Upper lobe of right lung (tissue), 1 donor: ENCODE results near the gene SYNGR4. TPM values are rescaled to one million over a fixed set of nuclear protein-coding genes. Genes with fewer than 3 reads are reported as not detected.

ENCODE experiments used
- ATAC-seq: fragments of 200-7000 bp; cut with Tn5 transposase; one replicate; pipeline ENCODE4 v1.9.1; 2020; ENCODE audit warnings: mild to moderate bottlenecking, moderate library complexity
- DNase-seq: peaks from one replicate; pipeline ENCODE4 v3.0.0-alpha.2; 2020
- H3K27ac ChIP-seq: fragments of 200-600 bp; one replicate; pipeline ENCODE4 v1.8.0; 2022
- H3K27me3 ChIP-seq: fragments of 200-600 bp; one replicate; pipeline ENCODE4 v1.8.0; 2022; ENCODE audit warnings: mild to moderate bottlenecking
- H3K36me3 ChIP-seq: fragments of 200-600 bp; one replicate; pipeline ENCODE4 v1.8.0; 2022
- H3K4me1 ChIP-seq: fragments of 200-600 bp; one replicate; pipeline ENCODE4 v1.8.0; 2022
- H3K4me3 ChIP-seq: fragments of 200-600 bp; one replicate; pipeline ENCODE4 v1.8.0; 2022; ENCODE audit warnings: mild to moderate bottlenecking
- H3K9me3 ChIP-seq: fragments of 200-600 bp; one replicate; pipeline ENCODE4 v1.8.0; 2022
- intact Hi-C: fragments of 100-400 bp; cut with DNase I; formaldehyde crosslinking; loops from one replicate; pipeline ENCODE4 v1.11.0; 2022
- total RNA-seq: library from RNA; stranded (reverse); fragmentation: NEBNext Ultra II Directional; extraction: Animal tissue kit (Norgen Biotek cat#: 25700); gene quantifications from one replicate; pipeline ENCODE4 v1.2.1, GENCODE V29; 2021
- TF ChIP-seq, protein P1 (sequence below): fragments of 200-600 bp; IDR thresholded peaks from one replicate; pipeline ENCODE4 v1.8.0; 2022; ENCODE audit warnings: antibody characterized with exemption
- donor health status: DM: no; HTN: yes; CAD: no; lungs with severe emphysema.

The SYNGR4 gene
- total RNA-seq, 1 donor from 2014 or later: not detected

DNA sequence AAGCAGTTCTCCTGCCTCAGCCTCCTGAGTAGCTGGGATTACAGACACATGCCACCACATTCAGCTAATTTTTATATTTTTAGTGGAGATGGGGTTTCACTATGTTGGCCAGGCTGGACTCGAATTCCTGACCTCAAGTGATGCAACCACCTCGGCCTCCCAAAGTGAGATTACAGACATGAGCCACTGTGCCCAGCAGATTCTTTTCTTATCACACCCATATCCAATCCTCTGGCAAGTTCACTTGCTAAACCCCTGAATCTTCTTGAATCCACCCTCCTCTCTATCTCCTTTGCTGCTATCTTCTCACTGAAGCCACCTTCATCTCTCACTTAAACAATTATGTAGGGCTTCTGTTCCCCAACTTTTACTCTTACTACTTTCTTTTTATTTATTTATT, 18.0 kb upstream of the SYNGR4 start:
- Histone ChIP-seq H3K9me3 (no peaks in the 10 kb centered on the region), H3K36me3 (no peaks in the 10 kb centered on the region), H3K4me1 (no peaks in the 10 kb centered on the region), H3K27ac (no peak overlapping the region), H3K4me3 (no peak overlapping the region), H3K27me3 (no peaks in the 10 kb centered on the region)
- TF ChIP-seq, protein P1, sequence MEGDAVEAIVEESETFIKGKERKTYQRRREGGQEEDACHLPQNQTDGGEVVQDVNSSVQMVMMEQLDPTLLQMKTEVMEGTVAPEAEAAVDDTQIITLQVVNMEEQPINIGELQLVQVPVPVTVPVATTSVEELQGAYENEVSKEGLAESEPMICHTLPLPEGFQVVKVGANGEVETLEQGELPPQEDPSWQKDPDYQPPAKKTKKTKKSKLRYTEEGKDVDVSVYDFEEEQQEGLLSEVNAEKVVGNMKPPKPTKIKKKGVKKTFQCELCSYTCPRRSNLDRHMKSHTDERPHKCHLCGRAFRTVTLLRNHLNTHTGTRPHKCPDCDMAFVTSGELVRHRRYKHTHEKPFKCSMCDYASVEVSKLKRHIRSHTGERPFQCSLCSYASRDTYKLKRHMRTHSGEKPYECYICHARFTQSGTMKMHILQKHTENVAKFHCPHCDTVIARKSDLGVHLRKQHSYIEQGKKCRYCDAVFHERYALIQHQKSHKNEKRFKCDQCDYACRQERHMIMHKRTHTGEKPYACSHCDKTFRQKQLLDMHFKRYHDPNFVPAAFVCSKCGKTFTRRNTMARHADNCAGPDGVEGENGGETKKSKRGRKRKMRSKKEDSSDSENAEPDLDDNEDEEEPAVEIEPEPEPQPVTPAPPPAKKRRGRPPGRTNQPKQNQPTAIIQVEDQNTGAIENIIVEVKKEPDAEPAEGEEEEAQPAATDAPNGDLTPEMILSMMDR: no peak
- DNase-seq (no peak), ATAC-seq (no peak)
- intact Hi-C loops: no loop called here

DNA sequence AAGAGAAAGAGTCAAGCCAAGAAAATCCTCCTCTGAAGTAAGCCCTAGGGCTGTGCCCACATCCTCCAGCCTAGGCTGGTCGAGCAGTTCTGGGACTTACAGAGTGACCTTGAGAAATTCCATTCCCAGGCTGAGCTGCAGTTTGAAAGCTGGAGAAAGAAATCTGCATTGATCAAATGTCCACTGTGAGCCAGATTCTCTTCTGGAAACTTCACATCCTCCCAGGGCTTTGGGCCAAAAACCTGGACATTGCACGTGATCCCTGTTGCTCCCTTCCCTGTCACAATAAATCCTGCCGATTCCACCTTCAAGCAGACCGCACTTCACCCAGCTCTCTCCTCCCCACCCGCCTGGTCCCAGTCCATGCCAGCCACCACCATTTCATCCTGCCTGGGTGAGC, 16.1 kb upstream of the SYNGR4 start:
- no peaks in the 10 kb centered on the region for H3K27me3 ChIP-seq
- ATAC-seq (no peak), DNase-seq (no peak)
- no peaks in the 10 kb centered on the region for H3K4me1 ChIP-seq
- TF ChIP-seq, protein P1: no peak
- intact Hi-C loops: no loop called here
- no peak overlapping the region for H3K4me3 ChIP-seq
- no peak overlapping the region for H3K27ac ChIP-seq
- H3K36me3 ChIP-seq: no peaks in the 10 kb centered on the region
- no peaks in the 10 kb centered on the region for H3K9me3 ChIP-seq

DNA sequence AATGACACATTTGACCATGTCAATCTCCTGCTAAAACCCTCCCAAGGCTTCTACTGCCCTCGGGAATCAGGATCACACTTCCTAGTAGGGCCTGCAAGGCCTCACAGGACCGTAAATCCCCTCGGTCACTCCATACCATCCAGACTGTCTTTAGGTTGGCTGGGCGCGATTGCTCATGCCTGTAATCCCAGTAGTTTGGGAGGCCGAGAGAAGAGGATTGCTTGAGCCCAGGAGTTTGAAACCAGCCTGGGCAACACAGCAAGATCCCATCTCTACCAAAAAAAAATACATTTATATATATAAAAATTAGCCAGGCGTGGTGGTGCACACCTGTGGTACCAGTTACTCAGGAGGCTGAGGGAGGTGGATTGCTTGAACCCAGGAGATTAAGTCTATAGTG, 15.4 kb upstream of the SYNGR4 start:
- Histone ChIP-seq H3K4me3 (no peak overlapping the region), H3K9me3 (no peaks in the 10 kb centered on the region), H3K36me3 (no peaks in the 10 kb centered on the region), H3K27me3 (no peaks in the 10 kb centered on the region), H3K27ac (no peak overlapping the region), H3K4me1 (no peaks in the 10 kb centered on the region)
- DNase-seq (no peak), ATAC-seq (no peak)
- intact Hi-C loops: no loop called here
- TF ChIP-seq, protein P1: no peak

DNA sequence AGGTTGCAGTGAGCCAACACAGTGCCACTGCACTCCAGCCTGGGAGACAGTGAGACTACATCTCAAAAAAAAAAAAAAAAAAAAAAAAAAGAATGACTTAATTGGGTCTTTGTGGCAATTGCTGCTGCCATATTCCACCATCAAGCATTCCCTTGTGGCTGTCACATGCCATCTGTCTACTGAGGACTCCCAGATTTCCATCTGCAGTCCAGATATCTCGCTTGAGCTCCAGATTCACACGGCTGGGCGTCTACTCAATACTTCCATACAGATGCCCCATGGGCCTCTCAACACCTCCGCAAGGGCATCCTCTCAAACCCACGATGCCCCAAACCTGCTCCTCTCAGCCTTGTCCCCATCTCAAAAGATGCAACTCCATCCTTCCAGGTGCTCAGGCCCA, 13.3 kb upstream of the SYNGR4 start:
- no peak overlapping the region for H3K27ac ChIP-seq
- DNase-seq (no peak), ATAC-seq (no peak)
- H3K4me3 ChIP-seq: no peak overlapping the region
- H3K27me3 ChIP-seq: no peaks in the 10 kb centered on the region
- H3K9me3 ChIP-seq: no peaks in the 10 kb centered on the region
- H3K36me3 ChIP-seq: no peaks in the 10 kb centered on the region
- TF ChIP-seq, protein P1: no peak
- no peaks in the 10 kb centered on the region for H3K4me1 ChIP-seq
- intact Hi-C loops: no loop called here

DNA sequence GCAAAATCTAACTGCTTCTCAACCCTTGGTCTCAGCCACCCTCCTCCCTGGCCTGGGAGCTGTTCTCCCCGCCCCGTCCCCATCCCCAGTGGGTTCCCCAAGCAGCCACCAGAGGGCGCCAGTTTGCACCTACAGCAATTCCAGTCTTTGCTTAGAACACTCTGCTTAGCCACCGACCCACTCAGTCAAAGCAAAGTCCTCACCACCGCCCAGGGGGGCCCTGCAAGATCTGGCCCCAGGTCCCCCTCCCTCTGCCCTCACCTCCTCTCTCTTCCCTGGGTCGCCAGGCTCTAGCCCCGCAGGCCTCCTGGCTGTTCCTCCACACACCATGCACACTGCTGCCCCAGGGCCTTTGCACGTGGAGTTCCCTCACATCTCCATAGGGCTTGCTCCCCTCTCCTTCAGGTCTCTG, 12.8 kb upstream of the SYNGR4 start:
- no peak overlapping the region for H3K27ac ChIP-seq
- ATAC-seq (peak; percentile 97), DNase-seq (peak; percentile 91)
- TF ChIP-seq, protein P1: peak; percentile 88
- no peaks in the 10 kb centered on the region for H3K4me1 ChIP-seq
- no peaks in the 10 kb centered on the region for H3K27me3 ChIP-seq
- intact Hi-C loops: no loop called here
- H3K9me3 ChIP-seq: no peaks in the 10 kb centered on the region
- H3K4me3 ChIP-seq: no peak overlapping the region
- H3K36me3 ChIP-seq: no peaks in the 10 kb centered on the region

DNA sequence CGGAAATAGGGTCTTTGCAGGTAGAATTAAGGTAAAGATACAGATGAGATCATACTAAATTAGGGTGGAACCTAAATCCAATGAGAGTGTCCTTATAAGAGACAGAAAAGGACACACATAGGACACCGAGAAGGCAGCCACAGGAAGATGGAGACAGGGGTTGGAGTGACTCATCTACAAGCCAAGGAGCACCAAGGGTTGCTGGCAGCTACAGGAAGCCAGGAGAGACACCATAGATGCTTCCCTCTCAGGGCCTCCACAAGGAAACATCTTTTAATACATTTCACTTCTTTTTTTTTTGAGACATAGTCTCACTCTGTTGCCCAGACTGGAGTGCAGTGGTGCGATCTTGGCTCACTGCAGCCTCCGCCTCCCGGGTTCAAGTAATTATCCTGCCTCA, 10.5 kb upstream of the SYNGR4 start:
- DNase-seq (no peak), ATAC-seq (no peak)
- Histone ChIP-seq H3K27ac (no peak overlapping the region), H3K9me3 (no peaks in the 10 kb centered on the region), H3K27me3 (no peaks in the 10 kb centered on the region), H3K4me3 (no peak overlapping the region), H3K36me3 (no peaks in the 10 kb centered on the region), H3K4me1 (no peaks in the 10 kb centered on the region)
- intact Hi-C loops: no loop called here
- TF ChIP-seq, protein P1: no peak
